ENCODE data around the gene NUDCD2.

Gene NUDCD2, protein sequence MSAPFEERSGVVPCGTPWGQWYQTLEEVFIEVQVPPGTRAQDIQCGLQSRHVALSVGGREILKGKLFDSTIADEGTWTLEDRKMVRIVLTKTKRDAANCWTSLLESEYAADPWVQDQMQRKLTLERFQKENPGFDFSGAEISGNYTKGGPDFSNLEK

GRCh38 chr5:163459819-163460561 lies at the start of gene NUDCD2:
NUDCD2 (minus strand) TSS chr5:163460102; CDS start chr5:163460050, 52 bp downstream.
- DNase-seq (ENCODE audit: low read depth in 2 of 2), result peak; percentile 87 to 90

DNA sequence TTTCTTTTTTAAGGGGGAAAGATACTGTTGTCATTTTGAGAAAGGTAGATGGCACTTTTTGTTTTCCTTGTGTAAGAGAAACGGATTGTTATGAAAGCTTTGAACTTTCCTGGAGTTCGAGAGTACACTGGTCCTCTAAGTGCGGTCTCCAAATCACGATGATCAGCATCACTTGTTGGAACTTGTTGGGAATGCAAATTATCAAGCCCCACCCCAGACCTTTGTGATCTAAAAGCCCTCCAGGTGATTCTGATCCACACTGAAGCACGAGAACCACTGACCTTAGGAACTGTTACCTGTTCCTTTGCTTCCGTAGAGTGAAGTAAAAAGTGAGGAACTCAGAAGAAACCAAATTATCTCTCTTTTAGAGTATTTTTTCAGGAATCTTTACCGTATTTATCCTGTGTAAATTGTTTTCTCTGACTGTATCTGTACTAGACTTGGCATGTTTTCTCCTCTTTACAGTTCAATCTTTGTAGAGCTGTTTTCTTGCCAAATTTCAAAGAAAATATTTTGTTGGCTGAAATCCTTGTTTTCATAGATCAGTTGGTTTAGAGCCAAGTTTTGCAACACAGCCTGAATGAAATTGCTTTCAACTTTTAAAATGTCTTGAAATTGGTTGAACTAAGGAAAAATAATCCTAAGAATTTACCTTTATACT lies 49.5 kb upstream of the NUDCD2 start:
- DNase-seq (ENCODE audit: low read depth in 2 of 2), result no peak

GRCh38 chr5:163508753-163509152 lies 48.9 kb upstream of the NUDCD2 start:
- no peak for DNase-seq (ENCODE audit: low read depth in 2 of 2)

GRCh38 chr5:163506726-163507125 lies 46.8 kb upstream of the NUDCD2 start:
- no peak for DNase-seq (ENCODE audit: low read depth in 2 of 2)

- DNase-seq (ENCODE audit: low read depth in 2 of 2), result no peak
Observed at GRCh38 chr5:163506095-163506457, 46.2 kb upstream of the NUDCD2 start.

- peak; percentile 90 to 91 for DNase-seq (ENCODE audit: low read depth in 2 of 2)
Observed at GRCh38 chr5:163505368-163506094, 45.6 kb upstream of the NUDCD2 start, which contains the start of gene MAT2B. MAT2B (plus strand) TSS chr5:163505619; CDS start chr5:163505687, 68 bp downstream.

GRCh38 chr5:163505049-163505367 lies 45.1 kb upstream of the NUDCD2 start:
- peak in 1 of 2 donors; percentile 17 for DNase-seq (ENCODE audit: low read depth in 2 of 2)

DNA sequence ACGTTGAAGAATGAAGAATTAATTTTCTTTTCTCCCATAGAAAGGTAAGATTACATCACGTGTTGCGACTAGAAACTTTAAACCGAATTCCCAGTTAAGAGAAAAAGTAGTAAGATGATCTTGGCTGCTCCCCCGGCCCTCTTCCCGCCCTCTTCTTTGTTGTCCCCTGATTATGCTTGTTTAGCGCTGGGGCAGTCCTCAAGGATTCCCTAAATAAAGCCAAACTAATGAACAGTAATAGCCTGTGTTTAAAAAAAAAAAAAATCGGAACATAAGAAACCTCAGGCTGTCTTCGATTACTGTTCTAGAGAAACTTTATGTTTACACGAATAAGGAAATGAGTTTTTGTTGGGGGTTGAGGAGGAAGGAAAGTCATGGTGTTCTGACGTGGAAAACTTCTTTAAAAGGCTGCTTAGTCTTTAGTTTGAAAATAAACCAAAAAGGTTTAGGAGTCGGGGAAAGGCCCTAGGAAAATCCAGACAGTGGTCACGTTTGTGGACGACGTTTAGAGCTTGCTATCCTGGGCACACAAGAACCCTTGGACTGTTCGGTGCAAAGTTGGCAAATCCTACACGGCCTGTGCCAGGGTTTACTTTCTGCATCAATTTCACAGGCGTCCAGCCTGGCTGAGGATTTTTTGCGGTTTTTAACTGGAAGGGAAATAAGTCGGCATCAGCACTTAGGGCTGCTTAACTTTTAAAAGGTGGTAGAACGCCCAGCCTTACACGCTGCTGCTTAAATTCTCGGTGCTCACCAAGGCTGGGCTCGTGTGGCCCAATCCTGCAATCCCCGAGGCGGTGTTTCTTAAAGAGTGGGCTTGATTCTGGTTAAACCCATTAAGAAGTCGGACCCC lies 44.4 kb upstream of the NUDCD2 start:
- peak; percentile 15 to 23 for DNase-seq (ENCODE audit: low read depth in 2 of 2)

DNA sequence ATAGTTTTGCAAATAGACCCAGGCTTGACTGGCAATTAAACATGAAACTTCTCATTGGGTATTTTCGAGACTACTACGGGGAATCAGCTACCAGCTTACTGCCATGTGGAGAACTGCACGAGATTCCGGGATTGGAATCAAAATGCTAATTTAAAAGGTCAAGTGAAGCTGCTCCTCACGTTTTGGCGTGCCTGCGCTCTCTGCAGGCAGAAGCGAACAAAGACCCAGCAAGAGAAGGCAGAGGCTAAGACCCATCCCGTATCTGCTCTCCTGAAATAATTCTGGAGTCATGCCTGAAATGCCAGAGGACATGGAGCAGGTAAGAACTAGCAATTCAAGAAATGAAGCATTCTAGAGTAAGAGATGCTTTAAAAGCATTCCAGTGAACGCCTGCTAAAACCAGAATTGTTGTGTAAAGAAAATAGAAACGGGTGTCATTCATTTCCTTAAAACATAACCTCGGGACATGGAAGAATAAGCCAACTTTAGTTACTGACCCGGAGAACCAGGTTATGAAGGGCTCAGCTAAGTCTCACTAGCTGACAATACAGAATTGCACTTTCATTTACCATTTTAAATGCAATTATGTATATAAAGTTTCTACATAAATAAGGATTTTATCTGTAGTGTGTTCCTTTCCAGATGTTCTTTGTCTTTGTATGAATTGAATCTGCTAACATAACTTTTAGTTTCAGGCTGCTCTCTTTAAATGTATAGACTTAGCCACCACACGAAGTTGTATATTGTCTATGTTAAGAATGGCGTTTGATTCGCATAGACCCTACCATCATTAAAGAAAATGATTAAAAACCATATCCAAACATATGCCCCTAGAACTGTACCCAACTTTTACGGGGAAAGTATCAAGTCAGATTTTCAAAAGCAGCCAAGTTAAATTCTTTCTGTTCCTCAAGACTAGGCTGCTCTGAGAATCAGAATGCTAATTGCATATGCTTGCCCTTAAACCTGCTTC lies 43.5 kb upstream of the NUDCD2 start:
- DNase-seq (ENCODE audit: low read depth in 2 of 2), result peak in 1 of 2 donors; percentile 19

- no peak for DNase-seq (ENCODE audit: low read depth in 2 of 2)
Observed at GRCh38 chr5:163502521-163502920, 42.6 kb upstream of the NUDCD2 start.

- no peak for DNase-seq (ENCODE audit: low read depth in 2 of 2)
Observed at GRCh38 chr5:163498886-163499285, 39.0 kb upstream of the NUDCD2 start.

- no peak for DNase-seq (ENCODE audit: low read depth in 2 of 2)
Observed at GRCh38 chr5:163497315-163497714, 37.4 kb upstream of the NUDCD2 start.

GRCh38 chr5:163496286-163496685 lies 36.4 kb upstream of the NUDCD2 start:
- DNase-seq (ENCODE audit: low read depth in 2 of 2), result no peak

DNA sequence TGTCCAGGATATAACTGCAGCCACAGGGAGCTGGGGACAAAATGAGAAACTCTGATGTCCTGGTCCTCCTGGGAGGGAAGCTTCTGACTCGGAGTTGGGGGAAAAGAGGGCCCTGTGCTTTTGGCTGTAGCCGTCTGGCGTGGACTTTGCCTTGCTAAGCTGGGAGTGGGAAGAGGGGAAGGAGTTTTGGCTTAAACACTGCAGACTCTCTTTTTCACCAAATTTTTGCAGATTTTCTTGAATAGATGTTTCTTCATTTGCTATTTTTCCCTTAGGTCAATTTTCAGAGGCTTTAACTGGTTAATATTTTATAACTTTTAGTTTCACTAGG lies 29.8 kb upstream of the NUDCD2 start:
- no peak for DNase-seq (ENCODE audit: low read depth in 2 of 2)

DNA sequence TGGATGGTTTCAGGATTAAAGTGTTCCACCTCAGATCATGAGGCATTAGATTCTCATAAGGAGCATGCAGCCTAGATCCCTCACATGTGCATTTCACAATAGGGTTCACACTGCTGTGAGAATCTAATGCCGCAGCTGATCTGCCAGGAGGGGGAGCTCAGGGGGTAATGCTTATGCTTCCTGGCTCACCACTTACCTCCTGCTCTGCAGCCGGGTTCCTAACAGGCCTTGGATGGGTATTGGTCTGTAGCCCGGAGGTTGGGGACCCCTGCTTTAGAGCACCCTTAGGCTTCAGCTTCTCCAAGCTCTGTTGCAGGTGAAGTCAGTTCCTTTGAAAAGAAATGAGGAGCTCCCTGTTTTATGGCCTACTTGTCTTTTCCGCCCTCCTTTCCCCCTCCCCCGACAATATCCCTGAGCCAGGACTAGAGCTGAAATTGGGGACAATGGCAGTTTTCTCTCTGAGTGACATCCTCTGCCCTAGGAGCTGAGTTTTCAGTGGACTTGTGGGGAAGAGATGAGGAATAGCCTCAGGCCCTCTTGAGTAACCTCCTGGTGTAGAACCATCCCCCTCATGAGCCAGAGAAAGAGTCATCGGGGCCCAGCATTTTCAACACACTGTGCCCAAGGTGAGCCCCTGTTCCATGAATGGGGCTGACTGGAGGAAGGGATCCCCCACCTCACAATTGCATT lies 29.3 kb upstream of the NUDCD2 start:
- DNase-seq (ENCODE audit: low read depth in 2 of 2), result no peak

DNA sequence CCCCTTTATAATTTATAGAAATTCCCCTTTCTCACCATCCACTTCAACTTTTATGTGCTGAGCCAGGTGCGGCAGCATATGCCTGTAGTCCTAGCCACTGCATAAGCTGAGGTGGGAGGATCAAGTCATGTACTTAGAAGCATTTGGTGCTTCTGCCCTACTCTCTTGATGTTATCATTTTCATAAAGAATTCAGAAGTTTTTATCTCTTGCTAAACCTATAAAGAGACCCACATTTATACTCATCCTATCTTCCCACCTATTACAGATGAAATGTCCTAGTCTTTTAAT lies 19.0 kb upstream of the NUDCD2 start:
- no peak for DNase-seq (ENCODE audit: low read depth in 2 of 2)

DNA sequence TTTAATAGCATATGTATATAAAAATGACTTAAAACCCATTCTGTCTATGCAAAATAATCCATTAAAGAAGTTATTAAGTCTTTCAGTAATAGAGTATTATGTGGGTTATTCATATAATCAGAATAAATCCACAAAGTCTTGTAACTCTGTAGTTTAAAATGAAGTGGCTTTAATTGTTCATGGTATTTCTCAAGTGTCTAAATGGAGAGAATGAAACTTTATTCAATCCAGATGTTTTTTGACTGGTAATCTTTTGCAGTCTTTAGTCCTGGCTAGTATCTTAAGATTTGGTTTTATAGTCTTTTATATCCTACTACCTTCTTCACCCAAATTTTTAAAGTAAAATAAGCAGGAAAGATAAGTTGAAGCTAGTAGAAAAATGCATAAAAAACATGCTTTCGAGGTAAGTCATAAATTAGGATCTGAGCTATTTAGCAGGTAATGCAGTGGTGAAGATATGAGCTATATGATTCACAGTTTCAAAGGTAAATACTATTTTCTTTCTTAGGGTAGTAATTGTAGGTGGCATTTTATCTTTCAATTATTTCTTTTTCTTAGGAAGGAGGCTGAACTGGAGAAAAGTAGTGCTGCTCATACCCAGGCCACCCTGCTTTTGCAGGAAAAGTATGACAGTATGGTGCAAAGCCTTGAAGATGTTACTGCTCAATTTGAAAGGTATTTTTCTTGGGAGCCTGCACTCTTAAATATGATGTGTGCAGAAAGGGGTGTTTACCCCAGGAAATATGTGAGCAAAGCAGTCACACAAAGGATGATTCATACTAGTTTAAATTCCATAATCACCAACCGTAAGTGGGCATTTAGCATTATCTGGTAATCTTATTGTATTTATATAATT lies 18.5 kb upstream of the NUDCD2 start:
- DNase-seq (ENCODE audit: low read depth in 2 of 2), result no peak

- no peak for DNase-seq (ENCODE audit: low read depth in 2 of 2)
Observed at GRCh38 chr5:163475411-163475810, 15.5 kb upstream of the NUDCD2 start.

DNA sequence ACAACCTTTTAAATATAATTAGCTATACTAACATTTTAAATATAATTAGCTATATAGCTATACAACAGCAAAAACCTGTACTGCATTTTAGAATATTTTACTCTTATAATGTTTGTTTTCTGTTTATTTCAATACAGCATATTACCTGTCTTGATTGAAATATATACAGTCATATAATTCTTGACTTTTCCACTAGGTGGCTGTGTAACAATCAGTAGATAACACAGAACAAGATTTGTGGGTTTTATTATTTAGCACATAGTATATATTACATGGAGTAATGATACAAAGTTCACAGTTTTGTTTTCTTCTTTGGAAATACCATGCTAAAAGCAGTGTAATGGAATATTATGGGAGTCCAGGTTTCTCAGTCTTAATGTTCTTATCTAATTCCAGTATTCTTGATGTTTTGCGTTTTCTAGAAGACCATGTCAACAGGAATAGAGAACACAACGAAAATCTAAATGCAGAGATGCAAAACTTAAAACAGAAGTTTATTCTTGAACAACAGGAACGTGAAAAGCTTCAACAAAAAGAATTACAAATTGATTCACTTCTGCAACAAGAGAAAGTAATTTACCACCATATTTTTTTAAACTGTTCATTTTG lies 13.8 kb upstream of the NUDCD2 start:
- DNase-seq (ENCODE audit: low read depth in 2 of 2), result no peak

Measured in activated CD4-positive, alpha-beta T cell treated with anti-CD3 and anti-CD28 coated beads for 24 hours (primary cell).